IPS-11a (cell line): ENCODE results near the gene CSNK2A2.

Experiments used
- H3K4me3 ChIP-seq: one replicate; pipeline ENCODE4 v1.5.1; 2013; ENCODE audit warnings: low read depth, low read length, control low read depth

Gene CSNK2A2

GRCh38 chr16:58200004-58200797 lies 2.3 kb upstream of the CSNK2A2 start:
- H3K4me3 ChIP-seq = no peak overlapping the region

DNA sequence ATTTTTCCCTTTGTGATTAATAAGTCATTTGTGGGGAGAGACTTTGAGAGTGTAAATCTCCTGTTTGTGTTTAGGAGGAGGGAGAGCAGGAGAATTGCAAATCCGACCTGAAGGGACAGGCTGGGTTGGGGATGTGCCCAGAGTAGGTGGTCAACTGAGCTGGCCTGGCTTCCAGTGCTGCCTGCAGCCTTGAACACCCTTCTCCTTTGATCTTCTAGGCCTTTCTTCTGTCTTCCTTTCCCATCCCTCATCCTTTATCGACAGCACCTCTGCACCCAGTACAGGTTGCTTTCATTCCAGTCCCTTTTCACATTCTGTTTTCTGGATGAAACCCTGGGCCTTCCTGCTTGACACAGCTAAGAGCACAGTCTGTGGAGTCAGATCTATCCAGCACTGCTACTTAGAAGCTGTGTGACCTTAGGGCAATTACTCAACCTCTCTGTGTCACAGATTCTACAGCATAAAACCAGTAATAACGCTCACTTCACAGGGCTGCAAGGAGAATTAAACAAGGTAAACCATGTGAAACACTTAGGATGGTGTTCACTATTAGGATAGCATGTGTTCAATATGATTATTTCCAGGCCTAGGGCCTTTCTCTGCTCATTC lies 1.0 kb upstream of the CSNK2A2 start:
- no peak overlapping the region for H3K4me3 ChIP-seq

GRCh38 chr16:58197314-58198012 lies 443 bp downstream of the CSNK2A2 start:
- H3K4me3 ChIP-seq = peak overlapping the region; percentile 58

GRCh38 chr16:58196898-58197313 lies 1.0 kb downstream of the CSNK2A2 start:
- peak overlapping the region; percentile 58 for H3K4me3 ChIP-seq

GRCh38 chr16:58195771-58196170 lies 2.1 kb downstream of the CSNK2A2 start:
- H3K4me3 ChIP-seq = no peak overlapping the region

- H3K4me3 ChIP-seq = no peak overlapping the region
Observed at GRCh38 chr16:58195344-58195743, 2.6 kb downstream of the CSNK2A2 start.

GRCh38 chr16:58194790-58195189 lies 3.1 kb downstream of the CSNK2A2 start:
- no peak overlapping the region for H3K4me3 ChIP-seq

DNA sequence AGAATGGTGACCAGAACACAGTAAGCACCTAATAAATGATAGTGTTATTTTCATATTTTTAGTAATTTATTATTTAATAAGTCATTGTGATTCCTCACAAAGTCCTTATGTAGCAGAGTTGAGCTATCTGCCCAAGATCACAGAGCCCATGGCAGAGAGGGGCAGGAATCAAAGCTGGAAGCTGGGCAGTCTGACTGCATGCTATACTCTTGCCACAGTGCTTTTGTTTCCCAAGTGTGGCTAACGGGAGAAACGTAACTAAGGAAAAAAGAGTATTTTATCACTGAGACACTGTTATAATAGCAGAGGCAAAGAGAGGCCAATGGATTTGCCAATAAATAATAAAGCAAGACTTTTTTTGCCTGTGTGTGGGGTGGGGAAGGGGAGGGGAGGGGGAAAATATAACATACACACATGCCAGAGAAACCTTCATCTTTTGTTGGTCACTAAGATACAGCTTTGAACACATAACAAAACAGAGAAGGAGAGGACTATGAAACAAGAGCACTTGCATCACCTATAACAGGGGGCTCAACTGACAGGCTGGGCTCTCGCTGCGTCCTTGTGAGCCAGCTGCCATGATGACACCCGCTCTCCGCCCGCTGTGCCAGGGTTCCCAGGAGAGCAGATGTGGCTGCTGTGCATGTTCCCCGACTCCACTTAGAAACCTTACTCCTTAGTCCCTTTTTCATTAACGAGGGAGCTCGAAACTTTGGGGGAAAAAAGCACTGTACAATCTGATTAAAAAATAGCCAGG lies 10.1 kb downstream of the CSNK2A2 start:
- no peak overlapping the region for H3K4me3 ChIP-seq

DNA sequence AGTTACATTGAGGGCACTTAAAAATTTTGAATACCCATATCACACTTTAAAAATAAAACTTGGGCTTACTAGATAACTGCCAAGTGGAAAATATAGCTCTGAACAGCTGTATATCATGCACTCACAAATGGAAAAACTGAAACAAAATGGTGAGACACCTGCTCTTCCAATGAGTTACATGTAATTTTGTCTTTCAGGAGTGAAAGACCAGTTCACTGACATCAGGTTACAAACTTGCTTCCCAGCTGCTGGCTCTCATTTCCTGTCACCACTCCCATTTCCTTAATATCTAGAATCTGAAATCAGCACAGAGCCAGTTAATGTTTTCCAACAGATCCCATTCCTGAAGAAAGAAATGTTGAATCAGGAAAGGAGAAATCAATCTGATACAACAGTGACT lies 10.8 kb downstream of the CSNK2A2 start:
- no peak overlapping the region for H3K4me3 ChIP-seq

GRCh38 chr16:58186176-58186944 lies 11.5 kb downstream of the CSNK2A2 start:
- H3K4me3 ChIP-seq = no peak overlapping the region

GRCh38 chr16:58177353-58177710 lies 20.6 kb downstream of the CSNK2A2 start:
- no peak overlapping the region for H3K4me3 ChIP-seq

DNA sequence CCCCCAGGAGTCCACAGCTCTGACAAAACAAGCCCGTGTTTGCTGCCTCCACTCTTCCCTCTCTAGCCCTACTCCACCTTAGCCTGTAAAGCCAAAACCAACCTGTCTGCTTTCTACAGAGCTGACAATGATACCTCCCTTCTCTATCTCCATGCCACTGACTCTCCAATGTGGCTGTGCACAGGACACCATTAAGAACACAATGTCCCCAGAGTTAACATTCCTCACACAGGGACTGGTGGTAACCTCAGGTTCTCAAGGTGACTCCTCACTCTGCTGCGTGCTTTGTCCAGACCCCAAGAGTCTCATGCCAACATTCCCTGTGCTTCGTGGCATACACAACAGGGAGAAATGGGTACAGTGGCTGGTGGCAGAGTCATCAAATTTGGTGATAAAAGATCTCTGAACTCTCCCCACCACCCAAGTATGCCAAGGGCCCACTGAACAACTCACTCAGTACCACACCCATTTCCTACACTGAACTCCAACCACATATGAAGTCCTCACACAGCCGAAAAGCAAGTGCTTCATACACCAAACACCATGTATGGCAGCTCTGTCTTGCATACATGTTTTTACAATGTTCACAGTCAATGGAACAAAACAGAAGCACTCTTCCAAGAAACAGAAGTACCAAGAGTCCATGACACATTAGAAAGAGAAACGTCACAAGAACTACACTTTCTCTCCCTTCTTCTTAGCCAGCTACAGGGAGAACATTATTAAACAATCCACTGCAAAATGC lies 21.1 kb downstream of the CSNK2A2 start:
- no peak overlapping the region for H3K4me3 ChIP-seq

DNA sequence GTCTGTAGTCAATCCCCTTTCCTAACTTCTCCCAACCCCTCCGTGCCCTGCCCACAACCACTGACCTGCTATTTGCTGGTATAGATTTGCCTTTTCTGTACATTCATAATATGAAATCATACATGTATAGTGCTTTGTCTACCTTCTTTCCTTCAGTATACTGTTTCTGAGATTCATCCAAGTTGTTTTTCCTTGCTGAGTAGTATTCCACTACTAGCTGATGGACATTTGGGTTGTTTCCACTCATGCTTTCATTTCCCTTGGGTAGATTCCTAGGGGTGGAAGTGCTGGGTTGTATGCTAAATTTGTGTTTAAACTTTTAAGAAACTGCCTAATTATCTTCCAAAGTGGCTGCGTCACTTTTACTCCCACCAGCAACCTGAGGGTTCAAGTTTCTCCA lies 27.7 kb downstream of the CSNK2A2 start:
- H3K4me3 ChIP-seq = no peak overlapping the region

GRCh38 chr16:58160855-58161254 lies 37.1 kb downstream of the CSNK2A2 start:
- no peak overlapping the region for H3K4me3 ChIP-seq

DNA sequence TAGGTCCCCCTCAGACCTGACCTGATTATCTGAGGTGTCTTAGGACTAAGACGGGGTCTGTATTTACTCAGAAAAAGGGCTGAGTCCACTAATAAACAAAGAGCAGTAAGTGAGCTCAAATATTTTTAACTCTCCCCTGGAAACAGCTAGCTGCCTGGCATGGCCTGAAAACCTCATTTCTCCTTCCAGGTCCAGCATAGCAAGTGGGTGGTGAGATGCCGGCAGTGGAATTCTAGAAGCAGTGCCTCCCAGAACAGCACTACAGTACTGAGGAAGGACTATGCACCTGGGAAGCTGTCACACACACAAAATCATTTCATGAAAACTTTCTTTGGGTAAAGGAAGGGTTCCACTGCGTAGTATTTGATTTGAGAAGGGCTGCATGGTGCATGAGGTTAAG lies 39.2 kb downstream of the CSNK2A2 start:
- no peak overlapping the region for H3K4me3 ChIP-seq

DNA sequence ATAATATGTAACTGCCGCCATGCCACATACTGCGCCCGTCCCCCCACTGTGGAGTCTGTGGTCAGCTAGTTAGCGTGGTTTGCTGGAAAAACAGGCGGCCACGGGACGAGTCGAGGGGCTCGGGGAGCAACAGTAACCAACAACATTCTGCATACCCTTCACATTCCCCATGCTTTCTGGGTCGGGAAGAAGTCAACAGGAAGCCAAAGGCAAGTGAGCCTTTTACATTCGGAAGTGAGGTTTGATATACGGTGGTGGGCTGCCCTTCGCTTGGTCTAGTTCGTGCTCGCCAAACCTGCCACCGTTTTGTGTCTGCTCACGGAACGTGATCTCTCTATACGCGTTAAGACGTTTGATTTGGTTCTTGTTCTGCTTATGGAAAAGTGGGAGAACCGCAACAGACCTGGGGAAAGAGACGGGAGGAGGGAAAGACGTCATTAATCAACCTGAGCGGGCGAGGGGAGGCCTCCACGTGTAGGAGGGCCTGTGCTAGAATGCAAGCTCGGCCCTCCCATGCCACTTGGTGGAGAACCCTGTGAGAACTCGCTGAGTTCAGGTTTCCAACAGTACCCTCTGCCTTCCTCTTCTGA lies 39.9 kb downstream of the CSNK2A2 start:
- H3K4me3 ChIP-seq = no peak overlapping the region

GRCh38 chr16:58157239-58157638 lies 40.7 kb downstream of the CSNK2A2 start:
- no peak overlapping the region for H3K4me3 ChIP-seq

DNA sequence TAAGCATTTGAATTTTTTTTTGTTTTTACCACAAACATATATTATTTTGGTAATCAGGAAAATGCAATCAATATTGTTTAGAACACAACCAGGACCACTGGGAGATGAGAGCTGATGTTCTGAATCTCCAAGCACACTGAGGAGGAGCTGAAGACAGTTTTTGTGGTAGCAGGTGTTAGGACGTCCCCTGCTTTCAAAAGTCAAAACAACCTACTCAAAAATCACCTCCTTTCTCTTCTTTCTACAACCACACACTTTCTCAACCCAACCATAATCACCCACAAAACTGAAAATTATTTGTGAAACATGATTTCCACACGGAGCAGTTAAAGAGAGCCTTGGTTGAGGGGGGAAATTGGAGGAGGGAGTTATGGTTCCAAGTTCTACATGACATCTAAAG lies 42.1 kb downstream of the CSNK2A2 start:
- H3K4me3 ChIP-seq = no peak overlapping the region

DNA sequence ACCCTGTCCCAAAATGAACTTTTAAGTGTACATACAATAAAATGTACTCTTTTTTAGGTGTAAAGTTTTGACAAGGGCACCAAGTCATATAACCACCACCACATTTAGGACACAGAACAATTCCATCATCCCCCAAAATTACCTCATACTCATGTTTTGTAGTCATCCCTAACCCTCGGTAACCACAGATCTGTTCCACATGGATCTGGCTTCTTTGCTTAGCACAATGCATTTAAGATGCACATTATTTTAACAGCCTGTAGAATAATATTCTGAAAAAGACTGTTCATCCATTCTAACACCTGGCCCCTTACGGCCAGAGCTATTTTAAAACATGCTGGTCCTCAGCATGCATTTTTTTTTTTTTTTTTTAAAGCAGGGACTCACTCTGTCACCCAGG lies 43.6 kb downstream of the CSNK2A2 start:
- no peak overlapping the region for H3K4me3 ChIP-seq
